T-helper 1 cell (primary cell): Measurements from ENCODE around the gene SERPINC1.
"Not testable (repeated sequence)": the region's sequence is repeated elsewhere in the genome, so short reads cannot be mapped to it uniquely, and the experiment has no call there.

Experiments used
- DNase-seq, 5 donors: peaks; one replicate each; pipeline ENCODE4 v3.0.0-alpha.2; 2012 to 2020

Gene SERPINC1

DNA sequence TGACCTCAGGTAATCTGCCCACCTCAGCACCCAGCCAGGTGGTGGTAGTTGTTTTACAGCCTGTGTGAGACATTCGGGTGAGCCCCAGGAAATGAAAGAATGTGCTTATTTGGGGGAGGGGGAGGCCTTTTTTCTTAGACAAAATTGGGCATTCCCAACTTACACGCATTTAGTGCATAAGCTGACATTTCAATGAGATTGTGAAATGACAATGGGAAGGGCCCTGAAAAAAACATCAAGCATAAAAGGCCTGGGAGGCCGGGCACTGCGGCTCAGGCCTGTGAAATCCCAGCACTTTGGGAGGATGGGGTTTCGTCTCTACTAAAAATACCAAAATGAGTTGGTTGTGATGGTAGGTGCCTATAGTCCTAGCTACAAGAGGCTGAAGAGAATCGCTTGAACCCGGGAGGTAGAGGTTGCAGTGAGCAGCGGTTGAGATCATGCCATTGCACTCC, 54.3 kb downstream of the SERPINC1 start:
- DNase-seq: no peak

DNA sequence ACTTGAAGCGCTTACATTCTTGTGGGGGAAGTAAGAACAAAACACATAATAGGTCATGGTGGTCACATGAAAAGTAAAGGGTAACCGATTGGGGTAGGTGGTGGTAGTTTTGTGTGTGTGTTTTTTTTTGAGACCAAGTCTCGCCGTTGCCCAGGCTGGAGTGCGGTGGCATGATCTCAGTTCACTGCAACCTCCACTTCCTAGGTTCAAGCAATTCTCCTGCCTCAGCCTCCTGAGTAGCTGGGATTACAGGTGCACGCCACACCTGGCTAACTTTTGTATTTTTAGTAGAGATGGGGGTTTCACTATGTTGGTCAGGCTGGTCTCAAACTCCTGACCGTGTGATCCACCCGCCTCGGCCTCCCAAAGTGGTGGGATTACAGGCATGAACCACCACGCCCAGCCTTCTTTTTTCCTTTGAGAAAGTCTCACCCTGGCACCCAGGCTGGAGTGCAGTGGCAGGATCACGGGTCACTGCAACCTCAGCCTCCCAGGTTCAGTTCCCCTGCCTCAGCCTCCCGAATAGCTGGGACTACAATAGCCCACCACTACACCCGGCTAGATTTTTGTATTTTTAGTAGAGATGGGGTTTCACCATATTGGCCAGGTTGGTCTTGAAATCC, 54.9 kb downstream of the SERPINC1 start:
- DNase-seq: not testable (repeated sequence)

DNA sequence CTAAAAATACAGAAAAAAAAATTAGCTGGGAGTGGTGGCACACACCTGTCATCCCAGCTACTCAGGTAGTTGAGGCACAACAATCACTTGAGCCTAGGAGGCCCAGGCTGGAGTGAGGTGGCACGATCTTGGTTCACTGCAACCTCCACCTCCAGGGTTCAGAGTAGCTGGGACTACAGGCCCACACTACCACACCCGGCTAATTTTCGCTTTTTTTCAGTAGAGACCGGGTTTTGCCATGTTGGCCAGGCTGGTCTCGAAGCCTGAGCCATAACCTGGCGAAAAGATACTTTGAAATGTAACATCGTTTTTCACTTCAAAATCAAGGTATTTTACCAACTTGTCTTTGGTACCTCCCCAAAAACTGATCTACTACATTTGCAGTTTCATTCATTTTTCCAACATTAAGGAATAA, 55.4 kb downstream of the SERPINC1 start:
- DNase-seq: no peak

DNA sequence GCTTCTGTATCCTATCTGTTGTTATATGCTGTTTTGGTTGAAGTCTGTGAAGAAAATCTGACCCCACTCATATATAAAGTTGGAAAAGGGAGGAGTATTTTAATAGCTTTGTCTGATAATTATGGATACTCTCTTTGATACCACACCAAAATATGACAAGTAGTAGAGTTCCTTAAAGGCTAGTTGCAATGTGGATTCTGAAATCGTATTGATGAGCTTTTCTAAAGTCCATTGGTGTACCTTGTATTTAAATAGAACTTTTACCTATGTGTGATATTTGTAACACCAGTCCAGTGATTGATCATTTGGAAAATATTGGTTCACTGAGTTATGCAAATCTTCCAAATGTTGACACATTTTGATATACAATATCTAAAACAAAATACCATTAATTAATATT, 57.1 kb downstream of the SERPINC1 start:
- DNase-seq: no peak

DNA sequence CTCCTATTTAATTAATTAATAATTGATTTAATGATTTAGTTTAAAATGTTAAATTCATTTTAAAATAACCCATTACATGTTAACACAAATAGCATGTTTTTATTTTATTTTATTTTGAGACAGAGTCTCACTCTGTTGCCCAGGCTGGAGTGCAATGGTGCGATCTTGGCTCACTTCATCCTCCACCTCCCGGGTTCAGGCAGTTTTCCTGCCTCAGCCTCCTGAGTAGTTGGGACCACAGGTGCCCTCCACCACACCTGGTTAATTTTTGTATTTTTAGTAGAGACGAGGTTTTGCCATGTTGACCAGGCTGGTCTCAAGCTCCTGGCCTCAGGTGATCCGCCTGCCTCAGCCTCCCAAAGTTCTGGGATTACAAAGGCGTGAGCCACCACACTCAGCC, 57.6 kb downstream of the SERPINC1 start:
- DNase-seq: not testable (repeated sequence)

DNA sequence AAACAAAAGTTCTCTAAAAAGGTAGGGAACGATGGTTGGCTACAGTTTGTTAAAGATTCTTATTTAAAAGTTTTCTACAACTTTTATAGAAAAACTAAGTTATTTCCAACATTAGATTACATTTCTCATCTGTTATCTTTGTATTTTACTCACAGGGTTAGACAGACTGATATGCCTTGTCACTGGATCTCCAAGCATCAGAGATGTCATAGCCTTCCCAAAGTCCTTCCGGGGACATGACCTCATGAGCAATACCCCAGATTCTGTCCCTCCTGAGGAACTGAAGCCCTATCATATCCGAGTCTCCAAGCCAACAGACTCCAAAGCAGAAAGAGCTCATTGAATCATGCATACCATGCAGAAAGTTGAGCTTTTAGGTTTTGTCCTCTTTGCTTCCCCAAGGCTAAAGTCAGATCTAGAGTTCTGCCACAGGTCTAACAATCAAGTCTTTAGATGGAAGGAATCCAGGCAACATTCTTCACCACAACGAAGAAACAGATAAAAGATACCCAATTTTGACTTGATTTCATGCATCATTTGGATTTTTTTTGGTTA, 59.7 kb downstream of the SERPINC1 start:
- no peak for DNase-seq

DNA sequence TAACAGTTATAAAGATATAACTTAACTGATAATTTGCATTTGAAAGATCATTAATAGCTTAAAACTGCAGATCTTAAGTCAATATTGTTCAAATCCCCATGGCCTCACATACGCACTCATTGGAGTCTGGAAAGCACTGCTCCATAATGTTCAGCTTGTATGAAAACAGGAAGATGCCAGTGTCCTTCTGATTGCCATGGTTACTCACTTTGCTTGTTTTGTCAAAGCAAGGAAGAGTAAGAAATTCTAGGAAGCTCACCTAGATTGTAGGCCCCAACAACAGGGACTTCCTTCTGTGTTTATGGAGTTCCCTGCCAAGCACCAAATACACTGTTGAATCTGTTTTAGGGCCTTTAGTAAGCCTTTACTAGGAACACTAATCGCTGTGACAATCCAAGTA, 60.2 kb downstream of the SERPINC1 start:
- no peak for DNase-seq

DNA sequence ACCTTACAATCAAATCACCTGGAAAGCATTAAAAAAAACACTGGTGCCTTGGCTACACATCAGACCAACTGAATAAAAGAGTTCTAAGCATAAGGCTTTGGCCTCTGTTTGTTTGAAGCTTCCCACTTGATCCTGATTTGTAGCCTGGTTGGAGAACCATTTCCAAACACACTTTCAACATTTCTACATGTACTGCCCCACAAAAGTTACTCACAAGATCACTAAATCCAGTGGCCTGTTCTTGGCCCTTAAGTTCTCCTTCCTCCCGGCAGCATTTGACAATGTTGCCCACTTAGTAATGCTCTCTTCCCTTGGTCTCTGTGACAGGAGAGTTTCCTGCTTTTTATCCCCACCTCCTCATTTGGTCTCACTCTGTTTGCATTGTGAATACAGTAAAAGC, 61.1 kb downstream of the SERPINC1 start:
- no peak for DNase-seq
